Adipocyte (in vitro differentiated cells): ENCODE results near the gene CSPG5.

Source experiments
- DNase-seq: peaks from one replicate; pipeline ENCODE4 v3.0.0-alpha.2; 2015; ENCODE audit warnings: low read depth
- H3K27me3 ChIP-seq: replicated peaks from 2 replicates; pipeline ENCODE4 v1.7.0; 2013; ENCODE audit warnings: mild to moderate bottlenecking, low read length, moderate library complexity; ENCODE audit not compliant: control insufficient read depth, insufficient read depth
- H3K36me3 ChIP-seq: 2 replicates; pipeline ENCODE4 v1.7.0; 2013; ENCODE audit warnings: low read length, mild to moderate bottlenecking, moderate library complexity; ENCODE audit not compliant: control insufficient read depth, insufficient read depth, severe bottlenecking
- H3K4me1 ChIP-seq: 2 replicates; pipeline ENCODE4 v1.7.0; 2013; ENCODE audit warnings: mild to moderate bottlenecking, low read length, moderate library complexity; ENCODE audit not compliant: control insufficient read depth, insufficient read depth
- H3K4me3 ChIP-seq: 2 replicates; pipeline ENCODE4 v1.7.0; 2013; ENCODE audit warnings: mild to moderate bottlenecking, low read length, moderate library complexity
- H3K9ac ChIP-seq: 2 replicates; pipeline ENCODE4 v1.7.0; 2013; ENCODE audit warnings: mild to moderate bottlenecking, low read length, moderate library complexity
- H3K9me3 ChIP-seq: 2 replicates; pipeline ENCODE4 v1.7.0; 2013; ENCODE audit warnings: mild to moderate bottlenecking, low read length, moderate library complexity; ENCODE audit not compliant: control insufficient read depth

The CSPG5 gene

GRCh38 chr3:47513125-47513929, 65.3 kb downstream of the CSPG5 start, which contains the start of gene ELP6:
ELP6 (minus strand) TSS chr3:47513712; CDS start chr3:47513590, 122 bp downstream.
- peak; percentile 98 for DNase-seq
- H3K36me3 ChIP-seq: peaks cover 20% of the 10 kb centered on the region

DNA sequence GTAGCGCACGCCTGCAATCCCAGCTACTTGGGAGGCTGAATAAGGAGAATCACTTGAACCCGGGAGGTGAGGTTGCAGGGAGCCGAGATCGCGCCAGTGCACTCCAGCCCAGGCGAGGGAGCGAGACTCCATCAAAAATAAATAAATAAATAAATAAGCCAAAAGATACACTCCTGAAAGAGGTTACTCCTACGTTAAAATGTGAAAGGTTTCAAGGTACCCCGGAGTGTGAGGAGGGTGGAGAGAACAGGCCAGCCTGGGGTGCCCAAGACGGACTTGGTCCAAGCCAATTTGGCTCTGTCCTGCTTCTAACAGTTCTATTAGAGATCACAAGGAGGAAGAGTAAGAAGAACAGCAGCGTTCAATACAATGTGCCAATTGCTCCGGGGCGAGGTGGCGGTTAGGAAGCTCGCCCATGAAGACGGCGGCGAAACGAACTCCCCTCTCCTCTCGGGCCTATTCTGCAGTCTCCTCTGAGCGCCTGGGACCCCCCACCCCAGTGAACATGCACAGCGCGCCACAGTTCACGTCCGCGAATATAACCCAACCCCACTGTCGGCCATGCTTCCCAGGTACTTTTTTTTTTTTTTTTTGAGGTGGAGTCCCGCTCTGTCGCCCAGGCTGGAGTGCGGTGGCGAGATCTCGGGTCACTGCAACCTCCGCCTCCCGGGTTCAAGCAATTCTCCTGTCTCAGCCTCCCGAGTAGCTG, 66.1 kb downstream of the CSPG5 start:
- peak; percentile 43 for DNase-seq
- H3K9ac ChIP-seq: peak overlapping the region; percentile 96
- no peaks in the 10 kb centered on the region for H3K27me3 ChIP-seq
- H3K4me1 ChIP-seq: peaks cover 16% of the 10 kb centered on the region
- peak overlapping the region; percentile 92 for H3K4me3 ChIP-seq
- H3K36me3 ChIP-seq: peaks cover 23% of the 10 kb centered on the region
- H3K9me3 ChIP-seq: no peaks in the 10 kb centered on the region

More at GRCh38 chr3:47513125-47513929, 65.3 kb downstream of the CSPG5 start, which contains the start of gene ELP6:
- peak within 1 kb of the TSS; percentile 96 for H3K9ac ChIP-seq
- no peaks in the 10 kb centered on the region for H3K9me3 ChIP-seq
- peaks cover 16% of the 10 kb centered on the region for H3K4me1 ChIP-seq
- peak within 1 kb of the TSS; percentile 92 for H3K4me3 ChIP-seq
- H3K27me3 ChIP-seq: peaks cover 3% of the 10 kb centered on the region
